A549 treated with RU486 at 1 μM for 4 hours (cell line): Measurements from ENCODE around the gene LIN52. TPM values are rescaled to one million over a fixed set of nuclear protein-coding genes. Genes with fewer than 3 reads are reported as not detected.

ENCODE experiments used
- total RNA-seq: library from RNA; stranded (reverse); fragments of 200-300 nt; extraction: Qiagen RNA extraction; gene quantifications from 5 replicates; pipeline ENCODE4 v1.2.3, GENCODE V29; 2022; ENCODE audit warnings: low read depth

LIN52 gene
- 3.4 to 5.9 TPM (median 4.9 TPM) in 5 replicates for total RNA-seq

GRCh38 chr14:74084277-74085046, at the start of gene LIN52, which contains the start of gene ALDH6A1:
LIN52 (plus strand) TSS chr14:74084956; CDS start chr14:74084975, 19 bp downstream.
ALDH6A1 (minus strand) TSS chr14:74084453; CDS start chr14:74084394, 59 bp downstream.

GRCh38 chr14:74238974-74239847, 154.5 kb downstream of the LIN52 start, which contains the start of gene VSX2:
VSX2 (plus strand) TSS chr14:74239449; CDS start chr14:74239562, 113 bp downstream.

Other genes with a start within 250 kb of the LIN52 start
- 5.9 to 8.6 TPM (median 7.5 TPM) in 5 replicates for gene PTGR2, start 233.1 kb upstream of the LIN52 start, total RNA-seq
- gene ZNF410, start 198.1 kb upstream of the LIN52 start, total RNA-seq = 41.3 to 56.6 TPM (median 45.3 TPM) in 5 replicates
- 1.6 to 2.0 TPM (median 1.9 TPM) in 5 replicates for gene FAM161B, start 134.9 kb upstream of the LIN52 start, total RNA-seq
- gene COQ6, start 134.7 kb upstream of the LIN52 start, total RNA-seq = 22.4 to 27.0 TPM (median 25.7 TPM) in 5 replicates
- 3.9 to 7.1 TPM (median 6.0 TPM) in 5 replicates for gene ENTPD5, start 65.7 kb upstream of the LIN52 start, total RNA-seq
- gene BBOF1, start 65.6 kb upstream of the LIN52 start, total RNA-seq = 2.3 to 5.2 TPM (median 3.6 TPM) in 5 replicates
- 1.6 to 2.9 TPM (median 2.4 TPM) in 5 replicates for gene ALDH6A1, start 503 bp upstream of the LIN52 start, total RNA-seq
- gene VSX2, start 154.5 kb downstream of the LIN52 start, total RNA-seq = 0.02 TPM in 1 of 5 replicates, not detected in the others
- 30.1 to 33.2 TPM (median 33.0 TPM) in 5 replicates for gene ABCD4, start 218.0 kb downstream of the LIN52 start, total RNA-seq